ENCODE data around the gene PLPPR1. TPM values are rescaled to one million over a fixed set of nuclear protein-coding genes. Genes with fewer than 3 reads are reported as not detected.

PLPPR1 gene
- total and polyA plus RNA-seq, 5 donors from 2014 or later = not detected

- Histone ChIP-seq H3K27me3 (ENCODE audit: control insufficient read depth, insufficient read depth, low read length) (no peaks in the 10 kb centered on the region), H3K4me3 (ENCODE audit: low read depth, low read length) (no peak overlapping the region), H3K36me3 (ENCODE audit: control insufficient read depth, insufficient read depth, low read length) (no peaks in the 10 kb centered on the region), H3K27ac (ENCODE audit: insufficient read depth, low read length, poor library complexity, severe bottlenecking) (no peak overlapping the region), H3K4me1 (ENCODE audit: control insufficient read depth, insufficient read depth, low read length, poor library complexity, severe bottlenecking) (no peaks in the 10 kb centered on the region), H3K9me3 (ENCODE audit: control insufficient read depth in 2 of 2, low read length in 2 of 2) (no peaks in the 10 kb centered on the region)
- Mint-ChIP-seq H3K36me3 (no peaks in the 10 kb centered on the region), H3K27ac (no peak overlapping the region), H3K4me1 (no peaks in the 10 kb centered on the region), H3K4me3 (no peak overlapping the region), H3K9me3 (no peaks in the 10 kb centered on the region), H3K27me3 (peaks cover 4% of the 10 kb centered on the region)
- ATAC-seq (ENCODE audit: low read depth in 2 of 2) (no peak), DNase-seq (no peak)
Observed at GRCh38 chr9:101307524-101308213, 279.1 kb downstream of the PLPPR1 start.

GRCh38 chr9:101309139-101309538, 280.6 kb downstream of the PLPPR1 start:
- Mint-ChIP-seq H3K4me3 (no peak overlapping the region), H3K9me3 (peaks cover 0 to 2% (median 0%) of the 10 kb centered on the region in 7 donors), H3K27me3 (peaks cover 4% of the 10 kb centered on the region), H3K4me1 (no peaks in the 10 kb centered on the region), H3K36me3 (no peaks in the 10 kb centered on the region), H3K27ac (no peak overlapping the region)
- Histone ChIP-seq H3K27me3 (ENCODE audit: control insufficient read depth, insufficient read depth, low read length) (no peaks in the 10 kb centered on the region), H3K9me3 (ENCODE audit: control insufficient read depth in 2 of 2, low read length in 2 of 2) (no peaks in the 10 kb centered on the region), H3K4me3 (ENCODE audit: low read depth, low read length) (no peak overlapping the region), H3K36me3 (ENCODE audit: control insufficient read depth, insufficient read depth, low read length) (no peaks in the 10 kb centered on the region), H3K4me1 (ENCODE audit: control insufficient read depth, insufficient read depth, low read length, poor library complexity, severe bottlenecking) (no peaks in the 10 kb centered on the region), H3K27ac (ENCODE audit: insufficient read depth, low read length, poor library complexity, severe bottlenecking) (no peak overlapping the region)
- DNase-seq = no peak
- no peak for ATAC-seq (ENCODE audit: low read depth in 2 of 2)

- Mint-ChIP-seq H3K36me3 (no peaks in the 10 kb centered on the region), H3K27me3 (peaks cover 12% of the 10 kb centered on the region), H3K27ac (no peak overlapping the region), H3K4me3 (no peak overlapping the region), H3K4me1 (no peaks in the 10 kb centered on the region), H3K9me3 (peaks cover 0 to 2% (median 0%) of the 10 kb centered on the region in 7 donors)
- H3K4me3 ChIP-seq (ENCODE audit: low read depth, low read length) = no peak overlapping the region
- no peaks in the 10 kb centered on the region for H3K36me3 ChIP-seq (ENCODE audit: control insufficient read depth, insufficient read depth, low read length)
- no peaks in the 10 kb centered on the region for H3K27me3 ChIP-seq (ENCODE audit: control insufficient read depth, insufficient read depth, low read length)
- no peaks in the 10 kb centered on the region for H3K9me3 ChIP-seq (ENCODE audit: control insufficient read depth in 2 of 2, low read length in 2 of 2)
- H3K27ac ChIP-seq (ENCODE audit: insufficient read depth, low read length, poor library complexity, severe bottlenecking) = no peak overlapping the region
- H3K4me1 ChIP-seq (ENCODE audit: control insufficient read depth, insufficient read depth, low read length, poor library complexity, severe bottlenecking) = no peaks in the 10 kb centered on the region
- ATAC-seq (ENCODE audit: low read depth in 2 of 2) = no peak
- DNase-seq = no peak
Observed at GRCh38 chr9:101311191-101311590, 282.7 kb downstream of the PLPPR1 start.

- peaks cover 12% of the 10 kb centered on the region for H3K27me3 Mint-ChIP-seq
Observed at GRCh38 chr9:101311758-101312420, 283.4 kb downstream of the PLPPR1 start.

GRCh38 chr9:101312661-101313060, 284.1 kb downstream of the PLPPR1 start:
- Mint-ChIP-seq H3K4me3 (no peak overlapping the region), H3K9me3 (peaks cover 0 to 2% (median 0%) of the 10 kb centered on the region in 7 donors), H3K27me3 (peaks cover 12% of the 10 kb centered on the region), H3K36me3 (no peaks in the 10 kb centered on the region), H3K27ac (no peak overlapping the region), H3K4me1 (no peaks in the 10 kb centered on the region)
- no peaks in the 10 kb centered on the region for H3K9me3 ChIP-seq (ENCODE audit: control insufficient read depth in 2 of 2, low read length in 2 of 2)
- H3K27ac ChIP-seq (ENCODE audit: insufficient read depth, low read length, poor library complexity, severe bottlenecking) = no peak overlapping the region
- H3K27me3 ChIP-seq (ENCODE audit: control insufficient read depth, insufficient read depth, low read length) = no peaks in the 10 kb centered on the region
- H3K4me3 ChIP-seq (ENCODE audit: low read depth, low read length) = no peak overlapping the region
- H3K4me1 ChIP-seq (ENCODE audit: control insufficient read depth, insufficient read depth, low read length, poor library complexity, severe bottlenecking) = no peaks in the 10 kb centered on the region
- no peaks in the 10 kb centered on the region for H3K36me3 ChIP-seq (ENCODE audit: control insufficient read depth, insufficient read depth, low read length)
- ATAC-seq (ENCODE audit: low read depth in 2 of 2) (no peak), DNase-seq (no peak)

More at GRCh38 chr9:101311758-101312420, 283.4 kb downstream of the PLPPR1 start:
- Histone ChIP-seq H3K4me3 (ENCODE audit: low read depth, low read length) (no peak overlapping the region), H3K9me3 (ENCODE audit: control insufficient read depth in 2 of 2, low read length in 2 of 2) (no peaks in the 10 kb centered on the region), H3K36me3 (ENCODE audit: control insufficient read depth, insufficient read depth, low read length) (no peaks in the 10 kb centered on the region), H3K27me3 (ENCODE audit: control insufficient read depth, insufficient read depth, low read length) (no peaks in the 10 kb centered on the region), H3K4me1 (ENCODE audit: control insufficient read depth, insufficient read depth, low read length, poor library complexity, severe bottlenecking) (no peaks in the 10 kb centered on the region), H3K27ac (ENCODE audit: insufficient read depth, low read length, poor library complexity, severe bottlenecking) (no peak overlapping the region)
- Mint-ChIP-seq H3K27ac (no peak overlapping the region), H3K9me3 (peaks cover 0 to 2% (median 0%) of the 10 kb centered on the region in 7 donors), H3K36me3 (no peaks in the 10 kb centered on the region), H3K4me3 (no peak overlapping the region), H3K4me1 (no peaks in the 10 kb centered on the region)
- DNase-seq (peak in 2 of 3 donors; percentile 55 to 80), ATAC-seq (ENCODE audit: low read depth in 2 of 2) (peak in 1 of 2 donors; percentile 31)

- Histone ChIP-seq H3K4me3 (ENCODE audit: low read depth, low read length) (no peak overlapping the region), H3K4me1 (ENCODE audit: control insufficient read depth, insufficient read depth, low read length, poor library complexity, severe bottlenecking) (no peaks in the 10 kb centered on the region), H3K9me3 (ENCODE audit: control insufficient read depth in 2 of 2, low read length in 2 of 2) (no peaks in the 10 kb centered on the region), H3K36me3 (ENCODE audit: control insufficient read depth, insufficient read depth, low read length) (no peaks in the 10 kb centered on the region), H3K27me3 (ENCODE audit: control insufficient read depth, insufficient read depth, low read length) (no peaks in the 10 kb centered on the region), H3K27ac (ENCODE audit: insufficient read depth, low read length, poor library complexity, severe bottlenecking) (no peak overlapping the region)
- H3K9me3 Mint-ChIP-seq = peaks cover 0 to 2% (median 0%) of the 10 kb centered on the region in 7 donors
- DNase-seq (no peak), ATAC-seq (ENCODE audit: low read depth in 2 of 2) (no peak)
- no peaks in the 10 kb centered on the region for H3K36me3 Mint-ChIP-seq
- no peak overlapping the region for H3K4me3 Mint-ChIP-seq
- H3K4me1 Mint-ChIP-seq = no peaks in the 10 kb centered on the region
- H3K27me3 Mint-ChIP-seq = peaks cover 12% of the 10 kb centered on the region
- H3K27ac Mint-ChIP-seq = no peak overlapping the region
Observed at GRCh38 chr9:101315112-101315450, 286.6 kb downstream of the PLPPR1 start.

GRCh38 chr9:101317735-101318134, 289.2 kb downstream of the PLPPR1 start:
- no peaks in the 10 kb centered on the region for H3K4me1 Mint-ChIP-seq
- no peaks in the 10 kb centered on the region for H3K36me3 Mint-ChIP-seq
- no peak for DNase-seq
- H3K27ac Mint-ChIP-seq = no peak overlapping the region
- peaks cover 0 to 2% (median 0%) of the 10 kb centered on the region in 7 donors for H3K9me3 Mint-ChIP-seq
- no peaks in the 10 kb centered on the region for H3K4me1 ChIP-seq (ENCODE audit: control insufficient read depth, insufficient read depth, low read length, poor library complexity, severe bottlenecking)
- H3K27me3 ChIP-seq (ENCODE audit: control insufficient read depth, insufficient read depth, low read length) = no peaks in the 10 kb centered on the region
- H3K4me3 ChIP-seq (ENCODE audit: low read depth, low read length) = no peak overlapping the region
- H3K4me3 Mint-ChIP-seq = no peak overlapping the region
- H3K9me3 ChIP-seq (ENCODE audit: control insufficient read depth in 2 of 2, low read length in 2 of 2) = no peaks in the 10 kb centered on the region
- ATAC-seq (ENCODE audit: low read depth in 2 of 2) = no peak
- H3K27ac ChIP-seq (ENCODE audit: insufficient read depth, low read length, poor library complexity, severe bottlenecking) = no peak overlapping the region
- peaks cover 7% of the 10 kb centered on the region for H3K27me3 Mint-ChIP-seq
- no peaks in the 10 kb centered on the region for H3K36me3 ChIP-seq (ENCODE audit: control insufficient read depth, insufficient read depth, low read length)

- no peak for DNase-seq
- Mint-ChIP-seq H3K27ac (no peak overlapping the region), H3K9me3 (peaks cover 0 to 8% (median 1%) of the 10 kb centered on the region in 7 donors), H3K36me3 (no peaks in the 10 kb centered on the region), H3K4me1 (no peaks in the 10 kb centered on the region), H3K27me3 (peaks cover 9% of the 10 kb centered on the region), H3K4me3 (no peak overlapping the region)
- H3K27me3 ChIP-seq (ENCODE audit: control insufficient read depth, insufficient read depth, low read length) = no peaks in the 10 kb centered on the region
- H3K36me3 ChIP-seq (ENCODE audit: control insufficient read depth, insufficient read depth, low read length) = no peaks in the 10 kb centered on the region
- ATAC-seq (ENCODE audit: low read depth in 2 of 2) = no peak
- H3K27ac ChIP-seq (ENCODE audit: insufficient read depth, low read length, poor library complexity, severe bottlenecking) = no peak overlapping the region
- H3K4me1 ChIP-seq (ENCODE audit: control insufficient read depth, insufficient read depth, low read length, poor library complexity, severe bottlenecking) = no peaks in the 10 kb centered on the region
- H3K4me3 ChIP-seq (ENCODE audit: low read depth, low read length) = no peak overlapping the region
- no peaks in the 10 kb centered on the region for H3K9me3 ChIP-seq (ENCODE audit: control insufficient read depth in 2 of 2, low read length in 2 of 2)
Observed at GRCh38 chr9:101323129-101323528, 294.6 kb downstream of the PLPPR1 start.
